HG02970 (cell line): ENCODE measurements around the gene LRRFIP2.

Experiments used
- ATAC-seq: cut with Tn5 transposase; IDR thresholded peaks from one replicate; pipeline ENCODE4 v1.9.1; 2021; ENCODE audit warnings: mild to moderate bottlenecking, moderate library complexity, moderate number of reproducible peaks; ENCODE audit not compliant: unreplicated experiment, low FRiP score

LRRFIP2 gene

GRCh38 chr3:37030588-37030987 is 143.8 kb downstream of the LRRFIP2 start:
- ATAC-seq: no peak

GRCh38 chr3:37029516-37030163 is 144.7 kb downstream of the LRRFIP2 start:
- no peak for ATAC-seq

DNA sequence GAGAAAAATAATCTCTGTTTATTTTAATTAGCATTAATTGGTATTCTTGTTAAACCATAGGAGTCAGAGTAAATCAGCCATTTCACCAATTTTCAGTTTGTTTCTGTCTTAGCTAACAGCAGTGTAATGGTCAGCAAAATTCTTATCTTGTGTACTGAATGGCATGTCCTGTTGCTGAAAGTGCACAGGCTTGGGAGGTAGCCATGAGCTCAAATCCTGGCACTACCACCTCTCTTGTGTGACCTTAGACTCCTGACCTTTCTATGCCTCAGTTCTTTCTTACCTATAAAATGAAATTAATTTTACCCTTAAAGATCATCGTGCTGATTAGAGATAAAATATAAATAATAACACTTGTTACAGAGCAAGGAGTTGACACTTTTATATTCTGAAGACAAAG is 145.3 kb downstream of the LRRFIP2 start:
- ATAC-seq: no peak

DNA sequence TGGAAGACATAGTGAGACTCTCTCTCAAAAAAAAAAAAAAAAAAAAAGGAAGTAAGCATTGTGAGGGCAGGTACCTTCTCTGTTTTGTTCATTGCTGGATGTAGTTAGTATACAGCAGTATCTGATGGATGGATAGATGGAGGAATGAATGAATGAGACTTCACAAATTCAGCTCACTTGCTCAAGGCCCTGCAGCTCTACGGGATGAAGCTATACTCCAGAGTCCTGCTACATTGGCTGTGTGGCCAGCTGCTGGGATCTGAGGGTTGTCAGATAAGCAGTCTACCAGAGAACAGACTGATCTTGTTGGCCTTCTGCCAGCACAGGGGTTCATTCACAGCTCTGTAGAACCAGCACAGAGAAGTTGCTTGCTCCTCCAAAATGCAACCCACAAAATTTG is 146.1 kb downstream of the LRRFIP2 start:
- ATAC-seq: no peak

DNA sequence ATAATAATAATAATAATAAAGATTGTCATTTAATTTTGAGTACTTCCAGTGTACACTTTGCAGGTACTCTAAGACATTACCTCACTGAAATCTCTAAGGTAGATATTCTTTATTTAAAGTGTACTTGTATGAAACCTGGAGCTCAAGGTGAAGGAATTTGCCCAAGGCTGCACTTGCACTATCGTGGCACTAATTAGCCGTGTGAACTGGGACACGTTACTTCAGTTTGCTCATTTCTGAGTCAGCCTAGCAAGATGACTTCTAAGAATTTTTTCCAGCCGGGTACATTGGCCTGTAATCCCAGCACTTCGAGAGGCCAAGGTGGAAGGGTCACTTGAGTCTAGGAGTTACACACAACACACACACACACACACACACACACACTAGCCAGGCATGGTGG is 147.5 kb downstream of the LRRFIP2 start:
- no peak for ATAC-seq

DNA sequence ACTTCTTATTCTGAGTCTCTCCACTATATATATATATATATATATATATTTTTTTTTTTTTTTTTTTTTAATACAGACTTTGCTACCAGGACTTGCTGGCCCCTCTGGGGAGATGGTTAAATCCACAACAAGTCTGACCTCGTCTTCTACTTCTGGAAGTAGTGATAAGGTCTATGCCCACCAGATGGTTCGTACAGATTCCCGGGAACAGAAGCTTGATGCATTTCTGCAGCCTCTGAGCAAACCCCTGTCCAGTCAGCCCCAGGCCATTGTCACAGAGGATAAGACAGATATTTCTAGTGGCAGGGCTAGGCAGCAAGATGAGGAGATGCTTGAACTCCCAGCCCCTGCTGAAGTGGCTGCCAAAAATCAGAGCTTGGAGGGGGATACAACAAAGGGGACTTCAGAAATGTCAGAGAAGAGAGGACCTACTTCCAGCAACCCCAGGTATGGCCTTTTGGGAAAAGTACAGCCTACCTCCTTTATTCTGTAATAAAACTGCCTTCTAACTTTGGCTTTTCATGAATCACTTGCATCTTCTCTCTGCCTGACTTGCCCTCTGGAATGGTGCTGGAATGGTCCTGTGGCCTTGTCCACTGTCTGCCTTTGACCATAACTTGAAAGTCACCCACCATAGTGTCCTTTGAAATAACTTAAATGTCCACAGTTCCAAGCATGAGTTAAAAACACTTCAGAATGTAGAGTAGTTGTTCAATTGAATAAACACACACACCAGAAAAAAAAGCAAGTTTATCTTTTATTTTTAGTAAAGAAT is 148.6 kb downstream of the LRRFIP2 start:
- ATAC-seq: no peak

DNA sequence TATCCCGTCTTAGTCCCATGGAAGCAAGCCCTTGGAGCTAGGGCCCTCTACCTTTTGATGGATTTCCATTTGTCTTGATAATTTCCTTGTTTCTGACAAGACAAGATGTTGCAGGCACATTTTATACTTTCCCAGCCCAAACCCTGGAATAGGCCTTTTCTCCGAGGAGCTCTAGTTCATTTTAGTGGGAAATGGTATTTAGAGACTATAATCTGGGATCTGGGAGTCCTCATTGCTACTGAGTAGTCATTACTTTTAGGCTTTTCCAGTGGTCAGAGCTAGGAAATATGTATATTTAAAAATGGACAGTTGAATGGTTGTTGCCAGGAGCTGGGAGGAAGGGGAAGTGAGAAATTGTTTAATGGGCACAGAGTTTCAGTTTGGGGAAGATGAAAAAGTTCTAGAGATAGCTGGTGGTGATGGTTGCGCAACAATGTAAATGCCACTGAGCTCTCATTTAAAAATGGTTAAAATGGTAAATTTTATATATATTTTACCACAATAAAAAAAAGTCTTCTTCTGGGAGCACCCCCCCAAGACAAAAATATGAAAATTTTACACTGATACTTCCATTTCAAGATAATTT is 149.5 kb downstream of the LRRFIP2 start:
- ATAC-seq: no peak

- no peak for ATAC-seq
These were observed 150.3 kb downstream of the LRRFIP2 start for GRCh38 chr3:37024092-37024491.

DNA sequence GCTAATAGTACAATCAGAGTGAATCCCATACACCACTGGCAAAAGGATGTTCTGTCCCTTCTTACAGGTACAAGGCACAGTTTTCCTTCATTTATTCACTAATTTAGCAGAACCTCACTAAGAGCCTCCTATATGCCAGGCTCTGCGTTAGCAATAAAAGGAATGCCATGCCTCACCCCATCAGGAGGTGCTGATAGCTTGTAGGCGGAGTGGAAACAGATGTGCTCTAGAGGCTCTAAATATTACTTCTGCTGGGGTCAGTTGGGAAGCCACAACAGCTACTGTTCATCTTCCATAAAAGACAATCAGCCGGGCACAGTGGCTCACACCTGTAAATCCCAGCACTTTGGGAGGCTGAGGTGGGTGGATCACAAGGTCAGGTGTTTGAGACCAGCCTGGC is 156.7 kb downstream of the LRRFIP2 start:
- no peak for ATAC-seq

GRCh38 chr3:37016903-37017302 is 157.5 kb downstream of the LRRFIP2 start:
- ATAC-seq: no peak

- no peak for ATAC-seq
These were observed 158.7 kb downstream of the LRRFIP2 start for GRCh38 chr3:37015642-37016041.

GRCh38 chr3:37014620-37015019 is 159.8 kb downstream of the LRRFIP2 start:
- no peak for ATAC-seq
